ENCODE measurements around the gene UBE2S. TPM values are rescaled to one million over a fixed set of nuclear protein-coding genes. Genes with fewer than 3 reads are reported as not detected.

The UBE2S gene
- total and polyA plus RNA-seq, 10 of the 15 experiments (the other 5 are each of a cell fraction or from before 2014, with no cell fraction given), result 2.3 to 640 (median 127) TPM

DNA sequence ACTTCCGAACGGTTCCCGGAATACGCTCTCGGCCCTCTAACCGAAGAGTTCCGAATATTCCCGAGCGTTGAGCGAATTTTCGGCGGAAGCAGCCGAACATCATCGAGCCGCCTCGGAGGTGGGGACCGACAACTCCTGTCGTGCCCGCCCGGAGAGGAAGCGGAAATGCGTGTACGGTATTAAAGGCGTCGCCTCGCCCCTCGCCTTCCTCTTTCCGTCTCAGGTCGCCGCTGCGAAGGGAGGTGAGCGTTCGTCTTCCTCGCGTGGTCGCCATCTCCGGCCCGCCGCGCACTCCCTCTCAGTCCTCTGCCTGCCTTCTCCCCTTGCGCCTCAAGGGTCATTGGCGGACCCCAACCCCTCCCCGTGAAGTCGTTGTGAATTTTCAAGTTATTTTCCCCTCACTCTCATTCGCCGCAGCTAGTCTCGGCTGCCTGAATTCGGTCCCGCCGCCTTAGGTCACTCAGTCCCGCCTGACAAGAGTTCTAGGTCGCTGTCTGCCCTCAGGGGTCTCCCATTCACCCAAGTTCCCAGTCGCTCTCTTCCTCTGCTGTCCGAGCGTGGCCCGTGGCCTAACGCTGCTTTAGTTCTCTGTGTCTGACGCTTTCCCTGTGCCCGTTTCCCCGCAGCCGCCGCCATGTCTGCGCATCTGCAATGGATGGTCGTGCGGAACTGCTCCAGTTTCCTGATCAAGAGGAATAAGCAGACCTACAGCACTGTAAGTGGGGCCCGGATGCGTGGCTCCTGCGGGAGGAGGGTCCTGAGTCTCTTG lies 21.7 kb downstream of the UBE2S start, which contains the start of gene RPL28 (continued):
- TF ChIP-seq TARDBP (IDR thresholded peaks at IDR 0.05; ENCODE audit: borderline replicate concordance), result no peak
- TF ChIP-seq, protein P1, sequence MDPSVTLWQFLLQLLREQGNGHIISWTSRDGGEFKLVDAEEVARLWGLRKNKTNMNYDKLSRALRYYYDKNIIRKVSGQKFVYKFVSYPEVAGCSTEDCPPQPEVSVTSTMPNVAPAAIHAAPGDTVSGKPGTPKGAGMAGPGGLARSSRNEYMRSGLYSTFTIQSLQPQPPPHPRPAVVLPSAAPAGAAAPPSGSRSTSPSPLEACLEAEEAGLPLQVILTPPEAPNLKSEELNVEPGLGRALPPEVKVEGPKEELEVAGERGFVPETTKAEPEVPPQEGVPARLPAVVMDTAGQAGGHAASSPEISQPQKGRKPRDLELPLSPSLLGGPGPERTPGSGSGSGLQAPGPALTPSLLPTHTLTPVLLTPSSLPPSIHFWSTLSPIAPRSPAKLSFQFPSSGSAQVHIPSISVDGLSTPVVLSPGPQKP (IDR thresholded peaks at IDR 0.05; ENCODE audit: low read depth, low read length), result peak; percentile 42; the same call in 1 of the 2 replicates
- peak; percentile 54; the same call in 1 of the 2 replicates for TF ChIP-seq GATAD2B (conservative IDR thresholded peaks at IDR 0.05; ENCODE audit: low read depth)
- TF ChIP-seq, protein P2, sequence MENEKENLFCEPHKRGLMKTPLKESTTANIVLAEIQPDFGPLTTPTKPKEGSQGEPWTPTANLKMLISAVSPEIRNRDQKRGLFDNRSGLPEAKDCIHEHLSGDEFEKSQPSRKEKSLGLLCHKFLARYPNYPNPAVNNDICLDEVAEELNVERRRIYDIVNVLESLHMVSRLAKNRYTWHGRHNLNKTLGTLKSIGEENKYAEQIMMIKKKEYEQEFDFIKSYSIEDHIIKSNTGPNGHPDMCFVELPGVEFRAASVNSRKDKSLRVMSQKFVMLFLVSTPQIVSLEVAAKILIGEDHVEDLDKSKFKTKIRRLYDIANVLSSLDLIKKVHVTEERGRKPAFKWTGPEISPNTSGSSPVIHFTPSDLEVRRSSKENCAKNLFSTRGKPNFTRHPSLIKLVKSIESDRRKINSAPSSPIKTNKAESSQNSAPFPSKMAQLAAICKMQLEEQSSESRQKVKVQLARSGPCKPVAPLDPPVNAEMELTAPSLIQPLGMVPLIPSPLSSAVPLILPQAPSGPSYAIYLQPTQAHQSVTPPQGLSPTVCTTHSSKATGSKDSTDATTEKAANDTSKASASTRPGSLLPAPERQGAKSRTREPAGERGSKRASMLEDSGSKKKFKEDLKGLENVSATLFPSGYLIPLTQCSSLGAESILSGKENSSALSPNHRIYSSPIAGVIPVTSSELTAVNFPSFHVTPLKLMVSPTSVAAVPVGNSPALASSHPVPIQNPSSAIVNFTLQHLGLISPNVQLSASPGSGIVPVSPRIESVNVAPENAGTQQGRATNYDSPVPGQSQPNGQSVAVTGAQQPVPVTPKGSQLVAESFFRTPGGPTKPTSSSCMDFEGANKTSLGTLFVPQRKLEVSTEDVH (IDR thresholded peaks at IDR 0.05; ENCODE audit: low read depth, partially characterized antibody), result no peak
- TF ChIP-seq CBX3 (IDR thresholded peaks at IDR 0.05; ENCODE audit: borderline replicate concordance, low read depth), result no peak
